Right forelimb (tissue), 1 donor: ENCODE data around the gene PRSS3.
"Not testable (repeated sequence)": the region's sequence is repeated elsewhere in the genome, so short reads cannot be mapped to it uniquely, and the experiment has no call there.

Experiments
- DNase-seq: peaks from one replicate; pipeline ENCODE4 v3.0.0-alpha.2; 2018

Gene PRSS3

GRCh38 chr9:33787839-33788238 is 7.5 kb upstream of the PRSS3 start:
- no peak for DNase-seq

- DNase-seq = not testable (repeated sequence)
These were observed 5.9 kb upstream of the PRSS3 start for GRCh38 chr9:33789429-33789828.

- no peak for DNase-seq
These were observed 4.2 kb upstream of the PRSS3 start for GRCh38 chr9:33791117-33791516.

GRCh38 chr9:33793496-33793895 is 1.9 kb upstream of the PRSS3 start:
- not testable (repeated sequence) for DNase-seq

- DNase-seq = no peak
These were observed 801 bp upstream of the PRSS3 start for GRCh38 chr9:33794560-33794959.

- DNase-seq = no peak
These were observed 458 bp downstream of the PRSS3 start for GRCh38 chr9:33795819-33796218.

- DNase-seq = not testable (repeated sequence)
These were observed 1.3 kb downstream of the PRSS3 start for GRCh38 chr9:33796679-33797078.

GRCh38 chr9:33797837-33798236 is 2.5 kb downstream of the PRSS3 start:
- no peak for DNase-seq

GRCh38 chr9:33798545-33798944 is 3.2 kb downstream of the PRSS3 start:
- DNase-seq = no peak

- DNase-seq = no peak
These were observed 4.8 kb downstream of the PRSS3 start for GRCh38 chr9:33799928-33800704.

- no peak for DNase-seq
These were observed 5.5 kb downstream of the PRSS3 start for GRCh38 chr9:33800886-33801285.

- DNase-seq = not testable (repeated sequence)
These were observed 6.7 kb downstream of the PRSS3 start for GRCh38 chr9:33801943-33802500.

- not testable (repeated sequence) for DNase-seq
These were observed 8.8 kb downstream of the PRSS3 start for GRCh38 chr9:33804196-33804595.

- DNase-seq = not testable (repeated sequence)
These were observed 11.8 kb downstream of the PRSS3 start for GRCh38 chr9:33807156-33807555.

GRCh38 chr9:33808979-33809322 is 13.6 kb downstream of the PRSS3 start:
- DNase-seq = not testable (repeated sequence)

GRCh38 chr9:33809506-33809905 is 14.1 kb downstream of the PRSS3 start:
- DNase-seq = no peak

GRCh38 chr9:33813712-33814641 is 18.6 kb downstream of the PRSS3 start:
- DNase-seq = no peak

- no peak for DNase-seq
These were observed 20.4 kb downstream of the PRSS3 start for GRCh38 chr9:33815781-33816180.

GRCh38 chr9:33816327-33817252 is 21.2 kb downstream of the PRSS3 start, which contains the start of gene UBE2R2:
TSS of gene UBE2R2 (plus strand) at chr9:33817160. CDS start at chr9:33817758, 598 bp downstream.
- DNase-seq = peak; percentile 99

- peak; percentile 85 for DNase-seq
These were observed 22.2 kb downstream of the PRSS3 start for GRCh38 chr9:33817327-33818166.

GRCh38 chr9:33818167-33818846 is 22.9 kb downstream of the PRSS3 start:
- no peak for DNase-seq
